ENCODE measurements around the gene SLC6A5.

Gene SLC6A5

DNA sequence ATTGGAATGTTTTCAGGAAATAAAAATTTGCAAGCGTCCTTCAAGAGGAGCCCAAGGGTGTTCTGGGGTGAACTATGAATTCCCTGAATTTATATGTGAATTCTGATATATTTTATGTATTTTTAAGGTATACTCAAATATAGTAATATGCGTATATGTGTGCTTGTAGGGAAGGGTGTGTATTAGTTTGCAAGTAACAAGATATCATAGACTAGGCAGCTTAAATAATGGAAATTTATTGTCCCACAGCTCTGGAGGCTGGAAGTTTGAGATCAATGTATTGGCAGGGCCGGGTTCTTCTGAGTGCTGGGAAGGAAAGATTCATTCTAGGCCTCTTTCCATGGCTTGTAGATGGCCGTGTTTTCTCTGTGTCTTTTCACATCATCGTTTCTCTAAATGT lies 16.2 kb upstream of the SLC6A5 start:
- in situ Hi-C loops (cut with HindIII; ENCODE audit: low pct_unique_long_range_greater_than_20kb, low sequenced_read_pairs), result no loop called here
- TF ChIP-seq JUND (IDR thresholded peaks at IDR 0.05; ENCODE audit: low read depth), result no peak
- DNase-seq (ENCODE audit: low read depth in 1 of 2, low spot score in 1 of 2), result no peak

DNA sequence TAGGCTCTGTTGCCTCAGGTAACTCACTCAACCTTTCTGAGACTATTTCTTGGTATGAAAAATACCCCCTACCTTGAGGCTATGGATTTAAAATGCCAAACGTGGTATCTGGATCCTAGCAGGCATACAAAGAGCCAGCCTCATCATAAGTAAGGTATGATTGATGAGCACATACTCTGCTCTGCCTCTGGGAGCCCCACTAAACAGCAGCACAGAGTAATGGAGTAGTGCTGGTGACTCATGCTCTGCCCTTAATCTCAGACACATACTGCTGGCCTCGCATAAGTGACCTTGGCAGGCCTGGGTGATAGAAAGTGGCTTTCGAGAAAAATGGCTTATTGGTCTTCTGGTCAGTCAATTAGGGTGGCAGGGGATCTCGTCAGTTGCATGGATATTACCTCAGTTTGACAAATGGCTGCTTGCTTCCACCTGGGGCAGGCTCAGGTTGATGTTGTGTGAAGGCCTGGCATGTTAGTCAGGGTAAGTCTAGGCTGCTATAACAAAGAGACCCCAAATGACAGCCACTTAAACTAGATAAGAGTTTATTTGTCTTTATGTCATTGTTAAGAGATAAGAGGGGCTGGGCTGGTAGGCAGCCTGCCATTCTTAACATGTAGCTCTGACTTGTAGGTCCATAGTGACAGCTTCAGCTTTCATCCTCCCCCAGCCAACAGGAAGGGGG lies 15.2 kb upstream of the SLC6A5 start:
- no peak for DNase-seq (ENCODE audit: low read depth in 1 of 2, low spot score in 1 of 2)
- no peak for TF ChIP-seq JUND (IDR thresholded peaks at IDR 0.05; ENCODE audit: low read depth)
- in situ Hi-C loops (cut with HindIII; ENCODE audit: low pct_unique_long_range_greater_than_20kb, low sequenced_read_pairs), result no loop called here

GRCh38 chr11:20589796-20590195 lies 9.6 kb upstream of the SLC6A5 start:
- TF ChIP-seq JUND (IDR thresholded peaks at IDR 0.05; ENCODE audit: low read depth), result no peak
- in situ Hi-C loops (cut with HindIII; ENCODE audit: low pct_unique_long_range_greater_than_20kb, low sequenced_read_pairs), result no loop called here
- no peak for DNase-seq (ENCODE audit: low read depth in 1 of 2, low spot score in 1 of 2)

DNA sequence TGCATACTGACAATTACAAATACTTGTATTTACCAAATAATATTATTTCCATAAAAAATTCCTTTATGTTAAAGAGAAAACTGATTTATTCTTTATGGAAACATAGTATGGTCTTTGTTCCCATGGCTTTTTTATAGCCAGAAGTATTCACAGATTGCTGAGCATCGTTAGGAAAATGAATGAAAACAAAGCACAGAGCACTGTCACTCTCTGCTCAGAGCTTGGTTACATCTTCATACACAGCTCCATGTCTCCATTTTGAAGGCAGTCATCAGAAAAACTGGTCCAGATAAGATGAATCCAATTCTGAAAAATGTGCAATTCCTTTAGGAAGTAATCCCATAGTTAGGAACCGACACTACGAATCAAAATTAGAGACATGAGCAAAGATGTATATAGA lies 9.0 kb upstream of the SLC6A5 start:
- no peak for DNase-seq (ENCODE audit: low read depth in 1 of 2, low spot score in 1 of 2)
- TF ChIP-seq JUND (IDR thresholded peaks at IDR 0.05; ENCODE audit: low read depth), result no peak
- in situ Hi-C loops (cut with HindIII; ENCODE audit: low pct_unique_long_range_greater_than_20kb, low sequenced_read_pairs), result no loop called here

DNA sequence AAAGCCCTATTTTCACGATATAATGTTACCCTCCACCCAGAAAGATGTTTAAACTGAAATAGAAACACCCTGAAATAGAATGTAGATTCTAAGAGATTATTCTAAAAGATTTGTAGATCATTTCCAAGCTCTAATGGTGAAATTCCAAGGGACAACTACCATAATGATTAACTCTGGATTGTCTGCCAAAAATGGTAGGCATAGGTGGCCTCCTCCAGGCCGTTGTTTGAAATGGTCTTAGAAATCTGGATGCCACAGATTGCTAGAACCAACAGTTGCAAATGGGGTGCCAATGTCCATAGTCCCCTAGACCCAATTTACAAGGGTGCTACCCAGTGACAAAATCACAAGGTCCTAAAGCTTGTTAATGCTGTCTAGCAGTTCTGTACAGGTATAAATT lies 6.7 kb upstream of the SLC6A5 start:
- no peak for DNase-seq (ENCODE audit: low read depth in 1 of 2, low spot score in 1 of 2)
- no peak for TF ChIP-seq JUND (IDR thresholded peaks at IDR 0.05; ENCODE audit: low read depth)
- in situ Hi-C loops (cut with HindIII; ENCODE audit: low pct_unique_long_range_greater_than_20kb, low sequenced_read_pairs), result no loop called here

- in situ Hi-C loops (cut with HindIII; ENCODE audit: low pct_unique_long_range_greater_than_20kb, low sequenced_read_pairs), result no loop called here
- no peak for DNase-seq (ENCODE audit: low read depth in 1 of 2, low spot score in 1 of 2)
- no peak for TF ChIP-seq JUND (IDR thresholded peaks at IDR 0.05; ENCODE audit: low read depth)
Measured at GRCh38 chr11:20594274-20595061, 4.9 kb upstream of the SLC6A5 start.

GRCh38 chr11:20595101-20595500 lies 4.3 kb upstream of the SLC6A5 start:
- in situ Hi-C loops (cut with HindIII; ENCODE audit: low pct_unique_long_range_greater_than_20kb, low sequenced_read_pairs), result no loop called here
- no peak for TF ChIP-seq JUND (IDR thresholded peaks at IDR 0.05; ENCODE audit: low read depth)
- DNase-seq (ENCODE audit: low read depth in 1 of 2, low spot score in 1 of 2), result no peak

- in situ Hi-C loops (cut with HindIII; ENCODE audit: low pct_unique_long_range_greater_than_20kb, low sequenced_read_pairs), result no loop called here
- DNase-seq (ENCODE audit: low read depth in 1 of 2, low spot score in 1 of 2), result no peak
- TF ChIP-seq JUND (IDR thresholded peaks at IDR 0.05; ENCODE audit: low read depth), result no peak
Measured at GRCh38 chr11:20596205-20597153, 2.9 kb upstream of the SLC6A5 start.

GRCh38 chr11:20597154-20597679 lies 2.2 kb upstream of the SLC6A5 start:
- DNase-seq (ENCODE audit: low read depth in 1 of 2, low spot score in 1 of 2), result no peak

DNA sequence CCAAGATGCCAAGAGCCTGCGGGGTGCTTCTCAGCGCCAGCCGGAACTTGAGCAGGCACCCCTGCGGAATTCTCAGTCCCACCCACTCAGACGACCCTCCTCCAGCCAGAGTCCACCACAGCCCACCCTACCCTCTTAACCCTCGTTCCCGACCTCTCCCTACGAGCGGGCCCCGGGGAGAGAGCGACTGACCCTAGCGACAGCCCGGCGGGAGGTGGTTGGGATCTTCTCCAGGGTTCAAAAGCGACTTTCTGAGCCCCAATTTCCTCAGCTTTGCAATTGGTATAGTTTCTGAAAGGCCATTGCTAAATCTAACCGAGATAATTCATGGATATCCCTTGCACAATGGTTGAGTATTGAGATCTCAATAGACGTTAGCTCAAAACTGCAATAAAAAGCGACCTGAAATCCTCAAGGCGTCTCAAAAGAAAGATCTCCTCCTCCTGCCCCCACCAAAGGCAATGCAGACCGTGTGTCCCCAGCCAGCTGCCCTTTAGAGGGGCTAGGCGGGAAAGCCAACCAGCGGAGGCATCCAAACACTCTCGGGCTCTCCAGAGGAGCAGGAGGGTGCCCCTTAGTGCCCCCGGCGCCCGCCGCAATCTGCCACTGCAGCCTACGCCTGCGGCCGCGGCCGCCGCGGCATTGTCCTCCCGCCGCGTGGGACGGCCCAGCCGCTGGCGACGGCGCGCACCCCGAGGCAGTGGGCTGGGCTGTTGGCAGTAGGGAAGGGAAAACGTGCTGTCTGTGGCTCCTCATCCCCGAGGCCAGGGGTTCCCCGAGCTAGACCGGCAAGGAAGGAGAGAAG lies 1.5 kb upstream of the SLC6A5 start:
- no peak for DNase-seq (ENCODE audit: low read depth in 1 of 2, low spot score in 1 of 2)
- in situ Hi-C loops (cut with HindIII; ENCODE audit: low pct_unique_long_range_greater_than_20kb, low sequenced_read_pairs), result no loop called here

More at GRCh38 chr11:20597154-20597679, 2.2 kb upstream of the SLC6A5 start:
- TF ChIP-seq JUND (IDR thresholded peaks at IDR 0.05; ENCODE audit: low read depth), result no peak
- in situ Hi-C loops (cut with HindIII; ENCODE audit: low pct_unique_long_range_greater_than_20kb, low sequenced_read_pairs), result no loop called here

GRCh38 chr11:20598492-20598891 lies 916 bp upstream of the SLC6A5 start:
- in situ Hi-C loops (cut with HindIII; ENCODE audit: low pct_unique_long_range_greater_than_20kb, low sequenced_read_pairs), result no loop called here
- TF ChIP-seq JUND (IDR thresholded peaks at IDR 0.05; ENCODE audit: low read depth), result no peak
- no peak for DNase-seq (ENCODE audit: low read depth in 1 of 2, low spot score in 1 of 2)

More for the DNA sequence above, 1.5 kb upstream of the SLC6A5 start:
- no peak for TF ChIP-seq JUND (IDR thresholded peaks at IDR 0.05; ENCODE audit: low read depth)

DNA sequence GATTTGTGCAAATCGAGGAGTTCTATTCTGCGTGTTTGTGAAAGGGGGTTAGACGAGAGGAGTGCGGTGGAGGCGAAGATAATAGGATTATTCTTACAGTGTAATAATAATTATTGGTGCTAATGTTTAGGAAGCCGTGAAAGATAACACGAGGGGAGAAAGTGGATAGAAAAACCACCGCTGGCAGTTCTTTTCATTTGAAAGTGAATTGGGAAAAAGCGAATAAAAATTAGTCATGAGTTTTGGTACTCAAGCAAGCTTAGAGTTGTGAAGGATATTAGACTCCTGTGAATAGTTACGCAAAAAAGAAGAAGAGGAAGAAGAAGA lies 575 bp downstream of the SLC6A5 start:
- in situ Hi-C loops (cut with HindIII; ENCODE audit: low pct_unique_long_range_greater_than_20kb, low sequenced_read_pairs), result no loop called here
- TF ChIP-seq JUND (IDR thresholded peaks at IDR 0.05; ENCODE audit: low read depth), result no peak
- no peak for DNase-seq (ENCODE audit: low read depth in 1 of 2, low spot score in 1 of 2)

Data from T47D (cell line).